Coronary artery (tissue), 2 donors: ENCODE data around the gene BBS1.

Source experiments
- DNase-seq: peaks from one replicate; pipeline ENCODE4 v3.0.0-alpha.2; 2017; ENCODE audit warnings: low spot score
- H3K27ac ChIP-seq, 2 donors: fragments of 200-600 bp; sonication (generic); one replicate each; pipeline ENCODE4 v1.5.1; 2016 to 2019
- H3K4me3 ChIP-seq: fragments of 200-600 bp; sonication (generic); 2 replicates; pipeline ENCODE4 v1.5.1; 2016; ENCODE audit warnings: mild to moderate bottlenecking, moderate library complexity
- CTCF ChIP-seq: fragments of 200-600 bp; sonication (generic); IDR thresholded peaks from one replicate; pipeline ENCODE4 v1.5.1; 2019; ENCODE audit warnings: antibody characterized with exemption

Gene BBS1

GRCh38 chr11:66491315-66491935 lies 19.0 kb upstream of the BBS1 start:
- no peak for DNase-seq
- Histone ChIP-seq H3K4me3 (no peak overlapping the region), H3K27ac (no peak overlapping the region)
- no peak for TF ChIP-seq CTCF

- no peak for DNase-seq
- Histone ChIP-seq H3K27ac (no peak overlapping the region), H3K4me3 (no peak overlapping the region)
- TF ChIP-seq CTCF = no peak
Observed at GRCh38 chr11:66492161-66492865, 18.1 kb upstream of the BBS1 start.

- H3K4me3 ChIP-seq = no peak overlapping the region
- no peak for DNase-seq
- no peak for TF ChIP-seq CTCF
- H3K27ac ChIP-seq = no peak overlapping the region
Observed at GRCh38 chr11:66493130-66493529, 17.3 kb upstream of the BBS1 start.

- H3K4me3 ChIP-seq = no peak overlapping the region
- no peak for DNase-seq
- no peak overlapping the region for H3K27ac ChIP-seq
- TF ChIP-seq CTCF = no peak
Observed at GRCh38 chr11:66494458-66494857, 16.0 kb upstream of the BBS1 start.

GRCh38 chr11:66494935-66495334 lies 15.5 kb upstream of the BBS1 start:
- H3K27ac ChIP-seq = no peak overlapping the region
- no peak overlapping the region for H3K4me3 ChIP-seq
- no peak for TF ChIP-seq CTCF
- no peak for DNase-seq

GRCh38 chr11:66495401-66495854 lies 15.0 kb upstream of the BBS1 start:
- Histone ChIP-seq H3K27ac (no peak overlapping the region), H3K4me3 (no peak overlapping the region)
- no peak for DNase-seq

More at GRCh38 chr11:66495401-66495854, 15.0 kb upstream of the BBS1 start:
- no peak for TF ChIP-seq CTCF
